ENCODE results near the gene CATSPERZ. TPM values are rescaled to one million over a fixed set of nuclear protein-coding genes. Genes with fewer than 3 reads are reported as not detected.
A peak's percentile ranks its signal among the peaks of the same experiment; 100 is the strongest.

Gene CATSPERZ
- polyA plus RNA-seq, 1 experiment: not detected

DNA sequence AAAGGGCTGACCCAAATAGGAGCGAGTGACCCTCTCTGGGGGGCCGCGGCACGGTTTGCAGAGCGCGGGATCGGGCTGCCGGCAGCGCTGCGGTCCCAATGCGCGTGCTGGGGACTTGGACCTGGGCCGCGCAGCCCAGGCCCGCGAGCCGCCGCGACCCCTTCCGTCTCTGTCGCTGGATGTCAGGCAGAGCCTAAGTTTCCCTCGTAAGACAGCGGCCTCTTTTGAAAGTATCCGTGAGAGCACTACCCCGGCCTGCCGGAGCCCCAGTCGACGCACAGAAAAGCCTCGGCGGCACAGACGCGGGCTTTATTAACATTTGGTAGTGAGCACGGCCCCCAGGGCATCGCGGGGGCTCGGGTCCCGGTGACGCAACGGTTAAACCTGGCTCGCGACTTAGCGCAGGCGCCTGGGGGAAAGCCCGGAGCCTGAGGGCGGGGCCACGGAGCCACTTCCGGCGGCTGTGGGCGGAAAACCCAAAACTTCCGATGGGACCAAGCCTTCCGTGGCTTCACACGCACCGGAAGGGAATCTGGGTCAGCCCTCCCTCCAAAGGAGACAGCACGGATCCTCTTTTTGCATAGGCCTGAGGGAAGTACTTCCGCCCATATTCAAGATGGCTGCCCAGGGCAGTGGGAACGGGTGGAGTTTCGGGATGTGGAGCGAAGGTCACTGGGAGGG, 30.5 kb upstream of the CATSPERZ start:
- H3K4me3 ChIP-seq (ENCODE audit: low read depth, low read length): peak overlapping the region; percentile 66

DNA sequence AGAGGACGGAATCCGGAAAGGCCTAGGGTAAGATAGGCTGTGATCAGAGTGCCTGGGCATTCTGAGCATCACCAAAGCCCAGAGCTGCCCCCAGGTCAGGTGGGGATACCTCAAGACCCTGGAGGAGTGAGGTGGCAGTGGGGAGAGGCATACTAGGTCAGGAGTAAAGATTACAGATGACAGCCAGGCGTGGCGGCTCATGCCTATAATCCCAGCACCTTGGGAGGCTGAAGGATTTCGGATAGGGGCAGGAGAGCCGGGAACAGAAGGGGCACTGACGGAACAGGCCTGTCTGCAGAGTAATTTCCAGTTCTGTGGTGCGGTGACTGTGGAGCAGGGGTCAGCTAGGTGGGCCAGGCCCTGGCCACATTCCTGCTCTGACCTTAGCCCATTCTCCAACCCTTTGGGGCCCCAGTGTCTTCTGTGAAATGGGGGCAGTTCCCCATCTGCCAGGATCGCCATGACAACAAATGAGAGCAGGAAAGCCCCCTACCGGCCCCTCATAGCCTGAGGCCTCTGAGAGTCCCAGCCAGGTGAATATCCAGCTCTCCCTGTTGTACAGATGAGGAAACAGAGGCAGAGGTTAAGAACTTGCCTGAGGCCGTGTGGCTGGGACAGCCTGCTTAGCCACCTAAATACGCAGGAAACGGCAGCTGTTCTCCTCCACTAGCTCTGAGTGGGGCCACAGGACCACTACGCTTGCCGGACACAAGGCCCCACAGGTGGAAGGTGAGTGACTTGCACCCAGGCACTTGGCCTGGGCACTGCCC, 24.9 kb upstream of the CATSPERZ start:
- Histone ChIP-seq H3K4me3 (ENCODE audit: low read depth, low read length) (no peak overlapping the region), H3K36me3 (ENCODE audit: control insufficient read depth, insufficient read depth, low read length) (peaks cover 11% of the 10 kb centered on the region), H3K27me3 (ENCODE audit: control insufficient read depth, insufficient read depth, low read length) (no peaks in the 10 kb centered on the region)
- ChIA-PET POLR2A (no interaction called here), CTCF (interaction anchor here (0.5 to 1.3 kb wide), 3 partner anchors 23 to 130 kb away, joined by 3 read pairs; no protein-coding TSS in a partner anchor)
- no peak for TF ChIP-seq CTCF (IDR thresholded peaks at IDR 0.05; ENCODE audit: insufficient read depth, low read depth, low read length)
- no peak for DNase-seq (ENCODE audit: low read depth)

More for the DNA sequence above, 30.5 kb upstream of the CATSPERZ start:
- POLR2A ChIA-PET: no interaction called here
- CTCF ChIA-PET: interaction anchor here (0.7 to 4.7 kb wide), 15 partner anchors 9 to 84 kb away, joined by 3 to 41 read pairs (median 6); partner anchors contain the start of genes CATSPERZ, ESRRA, PLCB3 and PPP1R14B
- Histone ChIP-seq H3K36me3 (ENCODE audit: control insufficient read depth, insufficient read depth, low read length) (peaks cover 17% of the 10 kb centered on the region), H3K27me3 (ENCODE audit: control insufficient read depth, insufficient read depth, low read length) (no peaks in the 10 kb centered on the region)
- peak; percentile 99 for DNase-seq (ENCODE audit: low read depth)
- no peak for TF ChIP-seq CTCF (IDR thresholded peaks at IDR 0.05; ENCODE audit: insufficient read depth, low read depth, low read length)

DNA sequence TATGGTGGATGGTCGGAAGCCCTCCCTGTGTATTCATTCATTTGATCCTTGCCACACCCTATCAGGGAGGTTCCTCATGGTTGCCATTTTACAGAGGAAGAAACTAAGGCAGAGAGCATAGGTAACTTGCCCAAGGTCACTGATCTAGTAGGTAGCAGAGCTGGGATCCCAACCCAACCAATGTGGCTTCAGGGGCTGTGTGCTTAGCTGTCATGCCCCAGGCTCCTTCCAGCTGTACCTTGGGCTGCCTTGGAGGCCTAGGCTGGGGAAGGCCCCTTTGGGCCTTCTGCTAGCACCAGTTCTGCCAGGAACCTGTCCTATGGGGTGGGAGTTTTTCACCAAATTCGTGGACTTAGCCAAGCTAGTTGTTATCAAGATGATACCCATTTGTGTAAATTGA, 24.3 kb upstream of the CATSPERZ start:
- H3K4me3 ChIP-seq (ENCODE audit: low read depth, low read length): no peak overlapping the region
- no peaks in the 10 kb centered on the region for H3K27me3 ChIP-seq (ENCODE audit: control insufficient read depth, insufficient read depth, low read length)
- DNase-seq (ENCODE audit: low read depth): no peak
- ChIA-PET CTCF (interaction anchor here (0.5 to 3.7 kb wide), 4 partner anchors 25 to 130 kb away, joined by 3 to 14 read pairs (median 4); no protein-coding TSS in a partner anchor), POLR2A (no interaction called here)
- TF ChIP-seq CTCF (IDR thresholded peaks at IDR 0.05; ENCODE audit: insufficient read depth, low read depth, low read length): no peak
- H3K36me3 ChIP-seq (ENCODE audit: control insufficient read depth, insufficient read depth, low read length): peaks cover 11% of the 10 kb centered on the region

DNA sequence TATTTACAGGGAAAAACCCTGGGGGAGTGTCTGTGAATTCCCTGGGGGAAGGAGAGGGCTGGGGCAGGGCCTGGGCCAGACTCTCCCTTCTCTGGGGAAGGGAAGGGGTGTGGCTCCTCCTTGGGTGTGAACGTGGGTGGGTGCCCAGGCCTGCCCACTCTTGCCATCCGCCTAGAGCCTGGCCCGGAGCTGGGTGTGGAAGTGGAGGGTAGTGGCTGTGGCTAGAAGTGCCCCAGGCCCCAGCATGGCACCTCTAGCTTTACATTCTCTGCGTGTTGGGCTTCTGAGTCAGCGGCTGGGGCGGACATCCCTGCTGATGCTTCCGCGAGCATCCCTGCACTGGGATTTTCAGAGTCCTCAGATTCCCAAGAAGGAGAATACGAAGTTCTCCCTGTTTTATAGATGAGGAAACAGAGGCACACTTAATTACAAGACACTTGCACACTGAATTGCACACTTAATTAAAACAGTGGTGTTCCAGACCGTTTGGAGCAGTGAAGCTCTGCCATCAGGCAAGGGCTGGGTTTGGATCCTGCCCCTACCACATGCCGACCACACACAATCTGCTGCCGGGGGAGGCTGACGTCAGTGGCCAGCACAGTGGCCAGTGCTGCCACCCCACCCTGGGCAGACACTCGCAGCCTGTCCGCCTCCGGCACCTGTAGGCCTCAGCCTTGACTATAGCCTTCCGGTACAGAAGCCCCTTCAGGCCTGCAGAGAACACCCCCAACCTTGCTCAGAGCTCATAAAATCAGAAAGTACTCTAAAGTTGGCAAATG, 23.3 kb upstream of the CATSPERZ start:
- ChIA-PET CTCF (interaction anchor here (0.6 to 3.7 kb wide), 3 partner anchors 9 to 26 kb away, joined by 3 to 14 read pairs (median 4); no protein-coding TSS in a partner anchor), POLR2A (no interaction called here)
- no peaks in the 10 kb centered on the region for H3K27me3 ChIP-seq (ENCODE audit: control insufficient read depth, insufficient read depth, low read length)
- peaks cover 11% of the 10 kb centered on the region for H3K36me3 ChIP-seq (ENCODE audit: control insufficient read depth, insufficient read depth, low read length)
- no peak overlapping the region for H3K4me3 ChIP-seq (ENCODE audit: low read depth, low read length)
- DNase-seq (ENCODE audit: low read depth): no peak
- TF ChIP-seq CTCF (IDR thresholded peaks at IDR 0.05; ENCODE audit: insufficient read depth, low read depth, low read length): no peak

All from BJ (cell line).